Adrenal gland (tissue), 5 donors: ENCODE measurements around the gene DBNDD1.

ENCODE experiments used
- CTCF ChIP-seq, 6 experiments: fragments of 450-650 bp in 4 of 6; fragments of 200-600 bp in 2 of 6; sonication (generic) in 1 of 6; IDR thresholded peaks; 1 replicate in 5 of 6; 2 replicates in 1 of 6; pipeline versions ENCODE4 v1.5.1 to v1.8.0; 2016 to 2021; ENCODE audit warnings: antibody characterized with exemption in 6 of 6, mild to moderate bottlenecking in 2 of 6, moderate library complexity in 1 of 6
- POLR2A ChIP-seq, 2 donors: fragments of 450-650 bp; IDR thresholded peaks; one replicate each; pipeline ENCODE4 v1.6.1; 2017; ENCODE audit warnings: antibody characterized with exemption in 2 of 2, mild to moderate bottlenecking in 2 of 2, moderate library complexity in 1 of 2
- donor health status: DM: no; HTN: no; CAD: no.

GRCh38 chr16:89974870-89975269, 44.4 kb downstream of the DBNDD1 start:
- no peak for TF ChIP-seq CTCF (IDR thresholded peaks at IDR 0.05)
- no peak for TF ChIP-seq POLR2A (IDR thresholded peaks at IDR 0.05)
